GM23248 (cell line): ENCODE results near the gene NUDC.

Source experiments
- EZH2 ChIP-seq: fragments of 200-600 bp; sonication (generic); IDR thresholded peaks from 2 replicates; pipeline ENCODE4 v1.6.1; 2018; ENCODE audit warnings: antibody characterized with exemption, mild to moderate bottlenecking; ENCODE audit not compliant: insufficient read depth, poor library complexity, severe bottlenecking
- EZH2phosphoT487 ChIP-seq: fragments of 200-600 bp; sonication (generic); IDR thresholded peaks from 2 replicates; pipeline ENCODE4 v1.6.1; 2018; ENCODE audit warnings: antibody characterized with exemption, moderate library complexity, mild to moderate bottlenecking, low read depth; ENCODE audit not compliant: insufficient read depth

- TF ChIP-seq EZH2 (no peak), EZH2phosphoT487 (no peak)
These were observed 27.3 kb upstream of the NUDC start for GRCh38 chr1:26894263-26894662.
